IMR-90 (cell line): ENCODE measurements around the gene STUM. TPM values are rescaled to one million over a fixed set of nuclear protein-coding genes. Genes with fewer than 3 reads are reported as not detected.

Experiments
- ATAC-seq: fragments of 200-7000 bp; cut with Tn5 transposase; 2 replicates; pipeline ENCODE4 v1.9.1; 2020; ENCODE audit warnings: low read depth, mild to moderate bottlenecking, moderate library complexity
- BruUV-seq: library from RNA; stranded (reverse); fragments of 400-500 nt; replicated peaks from 2 replicates; lab custom pipeline; 2021; lab: Mats Ljungman, UMichigan
- CTCF ChIA-PET: fragments of 300-600 bp; formaldehyde crosslinking; extraction: SDS; loops from one replicate; lab custom pipeline; 2021; ENCODE audit warnings: antibody characterized with exemption; lab: Yijun Ruan, JAX
- POLR2A ChIA-PET: fragments of 300-600 bp; sonication (Branson Sonifier 250); formaldehyde crosslinking; loops from one replicate; lab custom pipeline; 2022; ENCODE audit warnings: antibody characterized with exemption; ENCODE audit not compliant: unreplicated experiment; lab: Charles Lee
- DNase-seq: peaks from one replicate; pipeline ENCODE4 v3.0.0; 2013
- H2AFZ ChIP-seq: replicated peaks from 2 replicates; pipeline ENCODE3; 2013; ENCODE audit warnings: low read length, mild to moderate bottlenecking; ENCODE audit not compliant: poor library complexity
- H2AK5ac ChIP-seq: 2 replicates; pipeline ENCODE4 v1.6.1; 2013; ENCODE audit warnings: low read depth, low read length, inconsistent platforms
- H2AK9ac ChIP-seq: replicated peaks from 2 replicates; pipeline ENCODE3; 2013; ENCODE audit warnings: mild to moderate bottlenecking, low read depth, low read length, moderate library complexity; ENCODE audit not compliant: poor library complexity
- H2BK120ac ChIP-seq: 2 replicates; pipeline ENCODE4 v1.6.1; 2013; ENCODE audit warnings: low read depth, low read length, inconsistent platforms
- H2BK15ac ChIP-seq: 3 replicates; pipeline ENCODE4 v1.6.1; 2013; ENCODE audit warnings: low read depth, low read length, inconsistent platforms
- H2BK20ac ChIP-seq: 2 replicates; pipeline ENCODE4 v1.6.1; 2013; ENCODE audit warnings: low read depth, mild to moderate bottlenecking, inconsistent platforms, low read length, moderate library complexity
- H2BK5ac ChIP-seq: 2 replicates; pipeline ENCODE4 v1.6.1; 2013; ENCODE audit warnings: mild to moderate bottlenecking, low read depth, low read length, inconsistent platforms; ENCODE audit not compliant: poor library complexity, severe bottlenecking
- H3K14ac ChIP-seq: replicated peaks from 2 replicates; pipeline ENCODE4 v1.6.1; 2013; ENCODE audit warnings: low read depth, low read length, inconsistent platforms
- H3K18ac ChIP-seq: 2 replicates; pipeline ENCODE4 v1.6.1; 2013; ENCODE audit warnings: low read depth, low read length, control low read depth
- H3K23ac ChIP-seq: 2 replicates; pipeline ENCODE4 v1.6.1; 2013; ENCODE audit warnings: low read depth, low read length, inconsistent platforms
- H3K27ac ChIP-seq: 2 replicates; pipeline ENCODE4 v1.5.1; 2013; ENCODE audit warnings: mild to moderate bottlenecking, control low read depth, low read length; ENCODE audit not compliant: insufficient read depth
- H3K27me3 ChIP-seq: 2 replicates; pipeline ENCODE4 v1.6.1; 2013; ENCODE audit warnings: low read length; ENCODE audit not compliant: control insufficient read depth, insufficient read depth
- H3K36me3 ChIP-seq: 2 replicates; pipeline ENCODE4 v1.6.1; 2013; ENCODE audit warnings: low read length, mixed read lengths; ENCODE audit not compliant: control insufficient read depth, insufficient read depth
- H3K4ac ChIP-seq: 2 replicates; pipeline ENCODE4 v1.6.1; 2013; ENCODE audit warnings: low read depth, low read length, inconsistent platforms
- H3K4me1 ChIP-seq: 2 replicates; pipeline ENCODE4 v1.6.1; 2013; ENCODE audit warnings: low read length, mixed read lengths; ENCODE audit not compliant: control insufficient read depth, insufficient read depth
- H3K4me2 ChIP-seq: 2 replicates; pipeline ENCODE4 v1.6.1; 2013; ENCODE audit warnings: low read depth, mild to moderate bottlenecking, control low read depth, low read length, moderate library complexity
- H3K4me3 ChIP-seq: 2 replicates; pipeline ENCODE4 v1.5.1; 2013; ENCODE audit warnings: low read depth, mild to moderate bottlenecking, control low read depth, low read length, moderate library complexity; ENCODE audit not compliant: insufficient read depth
- H3K56ac ChIP-seq: 2 replicates; pipeline ENCODE4 v1.6.1; 2013; ENCODE audit warnings: low read length, inconsistent platforms; ENCODE audit not compliant: insufficient read depth; ENCODE audit errors: extremely low read depth
- H3K79me1 ChIP-seq, 2 experiments: 2 replicates each; pipeline ENCODE4 v1.6.1; 2013; ENCODE audit warnings: low read length in 2 of 2, inconsistent platforms in 1 of 2, low read depth in 1 of 2
- H3K9ac ChIP-seq: 2 replicates; pipeline ENCODE4 v1.6.1; 2013; ENCODE audit warnings: low read depth, low read length, control low read depth
- H3K9me1 ChIP-seq: 2 replicates; pipeline ENCODE4 v1.6.1; 2013; ENCODE audit warnings: low read length, inconsistent platforms; ENCODE audit not compliant: insufficient read depth
- H3K9me3 ChIP-seq: 2 replicates; pipeline ENCODE4 v1.6.1; 2013; ENCODE audit warnings: low read length; ENCODE audit not compliant: control insufficient read depth, insufficient read depth
- H4K20me1 ChIP-seq: 2 replicates; pipeline ENCODE4 v1.6.1; 2013; ENCODE audit warnings: low read length, inconsistent platforms; ENCODE audit not compliant: insufficient read depth
- H4K5ac ChIP-seq: 2 replicates; pipeline ENCODE4 v1.6.1; 2013; ENCODE audit warnings: mild to moderate bottlenecking, low read depth, low read length, control low read depth
- H4K8ac ChIP-seq, 2 experiments: 2 replicates each; pipeline ENCODE4 v1.6.1; 2013; ENCODE audit warnings: low read depth in 2 of 2, low read length in 2 of 2, control low read depth in 1 of 2, inconsistent platforms in 1 of 2
- H4K91ac ChIP-seq: 2 replicates; pipeline ENCODE4 v1.6.1; 2013; ENCODE audit warnings: low read depth, low read length, inconsistent platforms; ENCODE audit not compliant: insufficient read depth
- RAD21 ChIP-seq: IDR thresholded peaks from 2 replicates; pipeline ENCODE4 v1.6.1; 2012; ENCODE audit warnings: low read length, improper control_type of control experiment
- WGBS, 2 experiments: methylation state at CpG; one replicate each; pipeline versions ENCODE4 v1.1.5 to v1.1.7; 2013; ENCODE audit warnings: missing lambda C conversion rate in 2 of 2; ENCODE audit not compliant: insufficient read length in 1 of 2; ENCODE audit errors: extremely low coverage in 2 of 2; 5-methylcytosine and 5-hydroxymethylcytosine counted together
- dilution Hi-C: fragments of 300-500 bp; cut with HindIII; formaldehyde crosslinking; loops from one replicate; pipeline ENCODE4 v1.14.3; 2018; ENCODE audit warnings: low sequenced_read_pairs; ENCODE audit not compliant: unreplicated experiment
- in situ Hi-C: fragments of 300-500 bp; cut with MboI; formaldehyde crosslinking; loops from 3 replicates; pipeline ENCODE4 v1.14.3; 2019; ENCODE audit warnings: low sequenced_read_pairs, inconsistent platforms, mixed read lengths
- intact Hi-C: fragments of 100-400 bp; cut with micrococcal nuclease; formaldehyde crosslinking; loops from 2 replicates; pipeline ENCODE4 v1.10.0; 2022
- polyA plus RNA-seq, 3 experiments: library from polyadenylated mRNA; depleted of rRNA; stranded (reverse); fragments of >200 nt; gene quantifications; 2 replicates each; pipeline ENCODE4 v1.2.3, GENCODE V29; 2012; ENCODE audit warnings: low replicate concordance in 1 of 3
- total RNA-seq: library from RNA; depleted of rRNA; stranded (reverse); fragments of >200 nt; gene quantifications from 2 replicates; pipeline ENCODE4 v1.2.3, GENCODE V29; 2012
- TF ChIP-seq, protein P1 (sequence below): conservative IDR thresholded peaks from 2 replicates; pipeline ENCODE4 v1.5.1; 2012; ENCODE audit warnings: mild to moderate bottlenecking, low read depth, low read length, improper control_type of control experiment

The STUM gene
- total and polyA plus RNA-seq, 2 of the 4 experiments (the other 2 are of a cell fraction), result not detected

DNA sequence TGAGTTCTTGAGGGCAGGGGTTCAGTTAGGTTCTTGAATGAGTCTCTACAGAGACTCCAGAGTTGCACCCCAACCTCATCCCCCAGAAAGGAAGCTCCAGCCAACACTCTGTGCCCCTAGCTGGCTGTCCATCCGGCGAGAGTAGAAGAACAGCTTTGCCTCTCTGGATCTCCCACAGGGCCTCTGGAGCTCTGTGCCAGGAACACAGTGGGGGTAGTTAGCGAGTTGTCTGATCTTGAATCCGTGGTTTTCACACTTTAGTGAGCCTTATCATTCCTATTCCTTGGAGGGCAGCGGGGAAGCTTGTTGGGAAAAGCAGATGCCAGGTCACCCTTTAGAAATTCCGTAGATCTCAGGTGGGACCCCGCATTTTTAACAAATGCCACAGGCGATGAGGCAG is 45.0 kb downstream of the STUM start:
- dilution Hi-C loops (no loop called here), in situ Hi-C loops (no loop called here), intact Hi-C loops (no loop called here)
- H4K91ac ChIP-seq, result no peak overlapping the region
- no peak for DNase-seq
- no peaks in the 10 kb centered on the region for H3K79me1 ChIP-seq
- H3K4me3 ChIP-seq, result no peak overlapping the region
- H3K4me1 ChIP-seq, result no peaks in the 10 kb centered on the region
- no peak overlapping the region for H3K27ac ChIP-seq
- CTCF ChIA-PET, result no interaction called here
- POLR2A ChIA-PET, result no interaction called here
- no peak overlapping the region for H3K14ac ChIP-seq
- no peak overlapping the region for H2AFZ ChIP-seq
- TF ChIP-seq, protein P1, sequence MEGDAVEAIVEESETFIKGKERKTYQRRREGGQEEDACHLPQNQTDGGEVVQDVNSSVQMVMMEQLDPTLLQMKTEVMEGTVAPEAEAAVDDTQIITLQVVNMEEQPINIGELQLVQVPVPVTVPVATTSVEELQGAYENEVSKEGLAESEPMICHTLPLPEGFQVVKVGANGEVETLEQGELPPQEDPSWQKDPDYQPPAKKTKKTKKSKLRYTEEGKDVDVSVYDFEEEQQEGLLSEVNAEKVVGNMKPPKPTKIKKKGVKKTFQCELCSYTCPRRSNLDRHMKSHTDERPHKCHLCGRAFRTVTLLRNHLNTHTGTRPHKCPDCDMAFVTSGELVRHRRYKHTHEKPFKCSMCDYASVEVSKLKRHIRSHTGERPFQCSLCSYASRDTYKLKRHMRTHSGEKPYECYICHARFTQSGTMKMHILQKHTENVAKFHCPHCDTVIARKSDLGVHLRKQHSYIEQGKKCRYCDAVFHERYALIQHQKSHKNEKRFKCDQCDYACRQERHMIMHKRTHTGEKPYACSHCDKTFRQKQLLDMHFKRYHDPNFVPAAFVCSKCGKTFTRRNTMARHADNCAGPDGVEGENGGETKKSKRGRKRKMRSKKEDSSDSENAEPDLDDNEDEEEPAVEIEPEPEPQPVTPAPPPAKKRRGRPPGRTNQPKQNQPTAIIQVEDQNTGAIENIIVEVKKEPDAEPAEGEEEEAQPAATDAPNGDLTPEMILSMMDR, result no peak
- TF ChIP-seq RAD21, result no peak
- H2BK15ac ChIP-seq, result no peak overlapping the region
- H4K20me1 ChIP-seq, result no peaks in the 10 kb centered on the region
- H3K9me1 ChIP-seq, result no peaks in the 10 kb centered on the region
- BruUV-seq, result no TSS peak
- H3K36me3 ChIP-seq, result no peaks in the 10 kb centered on the region
- WGBS, 2 experiments, result 74% methylated on average over 4 of the region's 8 CpGs; no CpG with 5 or more reads in 1 of the 2 experiments
- H4K8ac ChIP-seq, result no peak overlapping the region
- H2AK9ac ChIP-seq, result no peak overlapping the region
- no peak overlapping the region for H2AK5ac ChIP-seq
- H3K27me3 ChIP-seq, result peaks cover 26% of the 10 kb centered on the region
- H3K23ac ChIP-seq, result no peak overlapping the region
- H3K9ac ChIP-seq, result no peak overlapping the region
- H2BK120ac ChIP-seq, result no peak overlapping the region
- no peak overlapping the region for H2BK20ac ChIP-seq
- no peak overlapping the region for H3K56ac ChIP-seq
- no peak for ATAC-seq
- H3K4ac ChIP-seq, result no peak overlapping the region
- H4K5ac ChIP-seq, result no peak overlapping the region
- H3K4me2 ChIP-seq, result no peak overlapping the region
- no peak overlapping the region for H2BK5ac ChIP-seq
- H3K18ac ChIP-seq, result no peak overlapping the region
- no peaks in the 10 kb centered on the region for H3K9me3 ChIP-seq
